ENCODE measurements around the gene NHLRC3.

DNA sequence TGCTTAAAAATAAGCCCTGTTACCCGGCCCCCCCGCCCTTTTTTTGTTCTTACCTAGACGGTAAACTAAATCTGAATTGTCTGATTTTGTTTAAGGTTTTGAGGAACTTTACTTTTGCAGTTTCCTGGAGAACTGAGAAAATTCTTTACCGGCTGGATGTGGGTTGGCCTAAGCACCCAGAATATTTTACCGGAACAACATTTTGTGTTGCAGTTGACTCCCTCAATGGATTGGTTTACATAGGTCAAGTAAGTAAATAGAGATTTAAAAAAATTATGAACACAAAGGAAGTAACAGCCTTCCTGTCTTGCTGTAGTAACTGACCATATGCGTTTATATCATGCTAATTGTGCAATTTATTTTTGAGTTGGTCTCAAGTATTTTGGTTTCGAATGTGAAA, 785 bp downstream of the NHLRC3 start:
- TF ChIP-seq, protein P1, sequence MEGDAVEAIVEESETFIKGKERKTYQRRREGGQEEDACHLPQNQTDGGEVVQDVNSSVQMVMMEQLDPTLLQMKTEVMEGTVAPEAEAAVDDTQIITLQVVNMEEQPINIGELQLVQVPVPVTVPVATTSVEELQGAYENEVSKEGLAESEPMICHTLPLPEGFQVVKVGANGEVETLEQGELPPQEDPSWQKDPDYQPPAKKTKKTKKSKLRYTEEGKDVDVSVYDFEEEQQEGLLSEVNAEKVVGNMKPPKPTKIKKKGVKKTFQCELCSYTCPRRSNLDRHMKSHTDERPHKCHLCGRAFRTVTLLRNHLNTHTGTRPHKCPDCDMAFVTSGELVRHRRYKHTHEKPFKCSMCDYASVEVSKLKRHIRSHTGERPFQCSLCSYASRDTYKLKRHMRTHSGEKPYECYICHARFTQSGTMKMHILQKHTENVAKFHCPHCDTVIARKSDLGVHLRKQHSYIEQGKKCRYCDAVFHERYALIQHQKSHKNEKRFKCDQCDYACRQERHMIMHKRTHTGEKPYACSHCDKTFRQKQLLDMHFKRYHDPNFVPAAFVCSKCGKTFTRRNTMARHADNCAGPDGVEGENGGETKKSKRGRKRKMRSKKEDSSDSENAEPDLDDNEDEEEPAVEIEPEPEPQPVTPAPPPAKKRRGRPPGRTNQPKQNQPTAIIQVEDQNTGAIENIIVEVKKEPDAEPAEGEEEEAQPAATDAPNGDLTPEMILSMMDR (conservative IDR thresholded peaks at IDR 0.05) = no peak
- no peak for TF ChIP-seq ZFX (IDR thresholded peaks at IDR 0.05)

All from C4-2B (cell line).